OCI-LY1 (cell line): ENCODE measurements around the gene ST14.

Experiments used
- CTCF ChIP-seq: fragments of 200-600 bp; sonication (generic), shearing (Covaris generic); IDR thresholded peaks from 2 replicates; pipeline ENCODE4 v1.5.1; 2017; ENCODE audit warnings: mild to moderate bottlenecking, antibody characterized with exemption, low read length, moderate library complexity, mixed read lengths
- EZH2 ChIP-seq: fragments of 200-600 bp; sonication (generic), shearing (Covaris generic); IDR thresholded peaks from 2 replicates; pipeline ENCODE4 v1.8.0; 2017; ENCODE audit warnings: borderline replicate concordance, mixed run types, mild to moderate bottlenecking, antibody characterized with exemption, low read length, moderate library complexity, mixed read lengths

- no peak for TF ChIP-seq CTCF
- no peak for TF ChIP-seq EZH2
Observed at GRCh38 chr11:130180896-130181294, 21.3 kb downstream of the ST14 start.
